Lung (tissue), 12 donors: ENCODE results near the gene TTLL1. TPM values are rescaled to one million over a fixed set of nuclear protein-coding genes. Genes with fewer than 3 reads are reported as not detected.

Experiments used
- ATAC-seq: fragments of 200-7000 bp; cut with Tn5 transposase; one replicate; pipeline ENCODE4 v1.9.1; 2020; ENCODE audit warnings: moderate number of reproducible peaks; ENCODE audit not compliant: insufficient read depth, low FRiP score
- DNase-seq, 3 donors: peaks; one replicate each; pipeline ENCODE4 v3.0.0-alpha.2; 2013 to 2017
- H3K27ac ChIP-seq, 2 donors: one replicate each; pipeline ENCODE4 v1.5.1; 2013; ENCODE audit warnings: mild to moderate bottlenecking in 2 of 2, moderate library complexity in 2 of 2, control low read depth in 1 of 2, inconsistent platforms in 1 of 2, low read depth in 1 of 2, low read length in 1 of 2
- H3K27me3 ChIP-seq, 3 donors: one replicate each; pipeline ENCODE4 v1.5.1; 2013; ENCODE audit warnings: low read length in 2 of 3; ENCODE audit not compliant: control insufficient read depth in 3 of 3, insufficient read depth in 3 of 3
- H3K36me3 ChIP-seq, 4 donors: one replicate each; pipeline ENCODE4 v1.5.1; 2013; ENCODE audit warnings: low read length in 4 of 4, mild to moderate bottlenecking in 1 of 4, moderate library complexity in 1 of 4; ENCODE audit not compliant: control insufficient read depth in 4 of 4, insufficient read depth in 4 of 4
- H3K4me1 ChIP-seq, 5 donors: one replicate each; pipeline ENCODE4 v1.5.1; 2013; ENCODE audit warnings: low read length in 5 of 5, mild to moderate bottlenecking in 2 of 5, moderate library complexity in 1 of 5; ENCODE audit not compliant: control insufficient read depth in 5 of 5, insufficient read depth in 5 of 5
- H3K4me3 ChIP-seq: one replicate; pipeline ENCODE4 v1.5.1; 2013; ENCODE audit warnings: mild to moderate bottlenecking, control low read depth, moderate library complexity
- H3K9ac ChIP-seq, 2 donors: one replicate each; pipeline ENCODE4 v1.5.1; 2013; ENCODE audit warnings: low read length in 2 of 2, control low read depth in 1 of 2; ENCODE audit not compliant: insufficient read depth in 1 of 2
- H3K9me3 ChIP-seq, 4 donors: one replicate each; pipeline ENCODE4 v1.5.1; 2013; ENCODE audit warnings: low read length in 3 of 4, mild to moderate bottlenecking in 1 of 4, moderate library complexity in 1 of 4; ENCODE audit not compliant: control insufficient read depth in 4 of 4, insufficient read depth in 3 of 4
- WGBS, 2 donors: extraction: QIAGEN DNeasy Blood & Tissue Kit; methylation state at CpG; one replicate each; pipeline ENCODE4 v1.1.7; 2013; 5-methylcytosine and 5-hydroxymethylcytosine counted together
- polyA plus RNA-seq, 2 donors: library from polyadenylated mRNA; stranded (reverse); fragments of 200-250 nt; gene quantifications; one replicate each; pipeline ENCODE4 v1.2.1, GENCODE V29; 2013
- total RNA-seq, 2 donors: library from RNA; depleted of rRNA in 1 of 2; stranded (reverse); fragments of >200 nt in 1 of 2; gene quantifications; one replicate each; pipeline ENCODE4 v1.2.1, GENCODE V29; 2014 to 2021
- TF ChIP-seq, protein P1 (sequence below): IDR thresholded peaks from 2 replicates; pipeline ENCODE4 v1.5.1; 2012; ENCODE audit warnings: mild to moderate bottlenecking; ENCODE audit errors: control extremely low read depth, extremely low read depth
- donor health status: control.
- donor health status: control.
- donor health status: Bipolar disorder and iron deficiency.
- donor health status: healthy.
- donor health status: DM: yes; HTN: yes; CAD: no.

Gene TTLL1
- total and polyA plus RNA-seq, 4 donors: 3.8 to 8.0 (median 5.6) TPM

DNA sequence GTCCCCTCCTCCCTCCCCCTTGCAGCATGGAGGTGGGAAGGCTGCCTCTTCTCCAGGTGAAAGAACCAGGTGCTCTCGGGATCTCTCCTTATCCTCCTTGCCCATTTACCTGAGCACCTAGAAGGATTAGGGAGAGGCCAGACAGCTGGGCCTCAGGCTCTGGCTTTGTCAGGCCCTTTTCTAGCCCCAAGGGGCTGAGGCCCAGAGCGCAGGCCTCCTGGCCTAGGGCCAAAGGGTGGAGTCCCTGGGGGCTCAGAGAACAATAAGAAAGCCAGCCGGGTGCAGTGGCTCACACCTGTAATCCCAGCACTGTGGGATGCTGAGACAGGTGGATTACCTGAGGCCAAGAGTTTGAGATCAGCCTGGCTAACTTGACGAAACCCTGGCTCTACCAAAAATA is 5.4 kb upstream of the TTLL1 start:
- 74 to 83% methylated on average over 4 of the region's 4 CpGs for WGBS, 2 donors

DNA sequence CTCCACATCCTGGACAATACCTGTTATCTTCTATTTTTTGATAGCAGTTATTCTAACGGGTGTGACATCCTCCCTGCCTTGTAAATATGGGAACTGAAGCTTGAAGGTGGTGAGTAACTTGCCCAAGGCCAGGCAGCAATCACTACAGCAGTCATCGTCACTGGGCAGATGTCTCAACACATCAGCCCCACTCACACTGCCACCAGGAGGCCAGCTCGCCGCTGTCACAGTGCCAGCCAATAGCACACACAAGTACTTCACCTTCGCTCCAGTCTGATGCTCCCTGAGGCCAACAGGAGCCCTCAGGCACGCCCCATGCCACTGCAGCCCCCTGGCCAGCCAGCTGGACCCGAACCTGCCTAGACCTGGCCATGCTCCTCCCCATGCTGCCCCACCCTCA is 4.9 kb upstream of the TTLL1 start:
- ATAC-seq (no peak), DNase-seq (no peak)
- Histone ChIP-seq H3K9me3 (peaks cover 0 to 5% (median 2%) of the 10 kb centered on the region in 4 donors), H3K9ac (no peak overlapping the region), H3K27me3 (peaks cover 0 to 2% (median 0%) of the 10 kb centered on the region in 3 donors), H3K4me1 (no peaks in the 10 kb centered on the region), H3K27ac (no peak overlapping the region), H3K4me3 (no peak overlapping the region), H3K36me3 (no peaks in the 10 kb centered on the region)
- TF ChIP-seq, protein P1, sequence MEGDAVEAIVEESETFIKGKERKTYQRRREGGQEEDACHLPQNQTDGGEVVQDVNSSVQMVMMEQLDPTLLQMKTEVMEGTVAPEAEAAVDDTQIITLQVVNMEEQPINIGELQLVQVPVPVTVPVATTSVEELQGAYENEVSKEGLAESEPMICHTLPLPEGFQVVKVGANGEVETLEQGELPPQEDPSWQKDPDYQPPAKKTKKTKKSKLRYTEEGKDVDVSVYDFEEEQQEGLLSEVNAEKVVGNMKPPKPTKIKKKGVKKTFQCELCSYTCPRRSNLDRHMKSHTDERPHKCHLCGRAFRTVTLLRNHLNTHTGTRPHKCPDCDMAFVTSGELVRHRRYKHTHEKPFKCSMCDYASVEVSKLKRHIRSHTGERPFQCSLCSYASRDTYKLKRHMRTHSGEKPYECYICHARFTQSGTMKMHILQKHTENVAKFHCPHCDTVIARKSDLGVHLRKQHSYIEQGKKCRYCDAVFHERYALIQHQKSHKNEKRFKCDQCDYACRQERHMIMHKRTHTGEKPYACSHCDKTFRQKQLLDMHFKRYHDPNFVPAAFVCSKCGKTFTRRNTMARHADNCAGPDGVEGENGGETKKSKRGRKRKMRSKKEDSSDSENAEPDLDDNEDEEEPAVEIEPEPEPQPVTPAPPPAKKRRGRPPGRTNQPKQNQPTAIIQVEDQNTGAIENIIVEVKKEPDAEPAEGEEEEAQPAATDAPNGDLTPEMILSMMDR: no peak
- 61 to 63% methylated on average over 7 of the region's 7 CpGs for WGBS, 2 donors

More for the DNA sequence above, 5.4 kb upstream of the TTLL1 start:
- Histone ChIP-seq H3K36me3 (no peaks in the 10 kb centered on the region), H3K9ac (no peak overlapping the region), H3K4me3 (no peak overlapping the region), H3K27ac (no peak overlapping the region), H3K9me3 (peaks cover 0 to 5% (median 2%) of the 10 kb centered on the region in 4 donors), H3K27me3 (peaks cover 0 to 2% (median 0%) of the 10 kb centered on the region in 3 donors), H3K4me1 (no peaks in the 10 kb centered on the region)
- DNase-seq (no peak), ATAC-seq (no peak)
- TF ChIP-seq, protein P1: no peak

DNA sequence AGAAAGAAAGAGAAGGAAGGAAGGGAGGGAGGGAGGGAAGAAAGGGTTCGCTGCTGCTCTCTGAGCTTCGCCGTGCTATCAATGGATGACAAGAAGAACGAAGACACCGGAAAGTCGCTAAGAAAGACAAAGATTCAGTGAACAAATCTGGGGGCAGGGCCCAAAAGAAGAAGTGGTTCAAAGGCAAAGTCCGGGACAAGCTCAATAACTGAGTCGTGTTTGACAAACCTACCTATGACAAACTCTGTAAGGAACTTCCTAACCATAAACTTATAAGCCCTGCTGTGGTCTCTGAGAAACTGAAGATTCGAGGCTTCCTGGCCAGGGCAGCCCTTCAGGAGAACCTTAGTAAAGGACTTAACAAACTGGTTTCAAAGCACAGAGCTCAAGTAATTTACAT is 2.9 kb upstream of the TTLL1 start:
- Histone ChIP-seq H3K27me3 (peaks cover 0 to 2% (median 0%) of the 10 kb centered on the region in 3 donors), H3K9me3 (peaks cover 0 to 5% (median 2%) of the 10 kb centered on the region in 4 donors), H3K4me3 (no peak overlapping the region), H3K27ac (no peak overlapping the region), H3K4me1 (peaks cover 0 to 5% (median 0%) of the 10 kb centered on the region in 5 donors), H3K9ac (no peak overlapping the region), H3K36me3 (no peaks in the 10 kb centered on the region)
- TF ChIP-seq, protein P1: no peak
- no peak for ATAC-seq
- 37 to 50% methylated on average over 9 of the region's 9 CpGs for WGBS, 2 donors
- no peak for DNase-seq
